OCI-LY3 (cell line): ENCODE measurements around the gene SORBS1.
"Not testable (repeated sequence)": the region's sequence is repeated elsewhere in the genome, so short reads cannot be mapped to it uniquely, and the experiment has no call there.

Experiments
- H2AFZ ChIP-seq: fragments of 200-600, 300-600 bp; shearing (Covaris generic); 2 replicates; pipeline ENCODE4 v1.6.0; 2014; ENCODE audit warnings: antibody characterized with exemption, low read depth, low read length
- H3K27ac ChIP-seq: fragments of 200-600, 300-600 bp; sonication (generic); 2 replicates; pipeline ENCODE4 v1.5.1; 2014; ENCODE audit warnings: mild to moderate bottlenecking, low read length, moderate library complexity, mixed read lengths
- H3K27me3 ChIP-seq: fragments of 200-600, 300-600 bp; sonication (generic); 2 replicates; pipeline ENCODE4 v1.6.1; 2014; ENCODE audit warnings: low read depth, low read length, mixed read lengths
- H3K36me3 ChIP-seq: fragments of 200-600, 300-600 bp; sonication (generic); replicated peaks from 2 replicates; pipeline ENCODE3; 2014; ENCODE audit warnings: low read depth, low read length, mixed read lengths
- H3K4me1 ChIP-seq: fragments of 300-600, 200-600 bp; sonication (generic); 2 replicates; pipeline ENCODE4 v1.6.1; 2014; ENCODE audit warnings: low read length, mixed read lengths
- H3K4me2 ChIP-seq: fragments of 200-600, 300-600 bp; sonication (generic); 2 replicates; pipeline ENCODE4 v1.6.1; 2014; ENCODE audit warnings: low read length, mixed read lengths
- H3K4me3 ChIP-seq: fragments of 300-600, 200-600 bp; sonication (generic); 2 replicates; pipeline ENCODE4 v1.5.1; 2014; ENCODE audit warnings: antibody characterized with exemption, mild to moderate bottlenecking, low read length, moderate library complexity
- H3K79me2 ChIP-seq: fragments of 300-600, 200-600 bp; shearing (Covaris generic); 2 replicates; pipeline ENCODE4 v1.6.1; 2014; ENCODE audit warnings: mild to moderate bottlenecking, low read length, mixed read lengths
- H3K9ac ChIP-seq: fragments of 300-600, 200-600 bp; shearing (Covaris generic); 2 replicates; pipeline ENCODE4 v1.6.0; 2014; ENCODE audit warnings: mild to moderate bottlenecking, low read length, moderate library complexity
- H3K9me3 ChIP-seq: fragments of 200-600, 300-600 bp; shearing (Covaris generic); 2 replicates; pipeline ENCODE4 v1.6.1; 2014; ENCODE audit warnings: low read length, mixed read lengths; ENCODE audit not compliant: insufficient read depth
- H4K20me1 ChIP-seq: fragments of 200-600, 300-600 bp; sonication (generic); 2 replicates; pipeline ENCODE4 v1.6.1; 2016; ENCODE audit warnings: low read length, mixed read lengths; ENCODE audit not compliant: insufficient read depth
- CTCF ChIP-seq: fragments of 200-600, 300-600 bp; sonication (generic); IDR thresholded peaks from 2 replicates; pipeline ENCODE4 v1.5.1; 2014; ENCODE audit warnings: antibody characterized with exemption, low read length, low read depth
- EZH2phosphoT487 ChIP-seq: fragments of 200-600 bp; shearing (Covaris generic); IDR thresholded peaks from 2 replicates; pipeline ENCODE4 v1.6.1; 2018; ENCODE audit warnings: antibody characterized with exemption, mixed run types, low read depth

Gene SORBS1

GRCh38 chr10:95472304-95473088 is 88.7 kb downstream of the SORBS1 start:
- Histone ChIP-seq H3K79me2 (no peaks in the 10 kb centered on the region), H3K4me1 (no peaks in the 10 kb centered on the region), H3K27me3 (0 out of 2 replicates have a peak, but pooled peaks cover 2% of the 10 kb centered on the region), H3K27ac (no peak overlapping the region), H2AFZ (no peak overlapping the region), H3K36me3 (no peaks in the 10 kb centered on the region), H3K4me2 (no peak overlapping the region), H3K9ac (no peak overlapping the region), H3K4me3 (no peak overlapping the region), H3K9me3 (no peaks in the 10 kb centered on the region), H4K20me1 (no peaks in the 10 kb centered on the region)
- TF ChIP-seq CTCF = no peak
- TF ChIP-seq EZH2phosphoT487 = no peak

- H3K4me2 ChIP-seq = no peak overlapping the region
- H3K9me3 ChIP-seq = no peaks in the 10 kb centered on the region
- H3K9ac ChIP-seq = no peak overlapping the region
- no peak overlapping the region for H3K27ac ChIP-seq
- H4K20me1 ChIP-seq = no peaks in the 10 kb centered on the region
- no peaks in the 10 kb centered on the region for H3K36me3 ChIP-seq
- H3K4me3 ChIP-seq = no peak overlapping the region
- H2AFZ ChIP-seq = no peak overlapping the region
- H3K27me3 ChIP-seq = 0 out of 2 replicates have a peak, but pooled peaks cover 2% of the 10 kb centered on the region
- H3K4me1 ChIP-seq = no peaks in the 10 kb centered on the region
- TF ChIP-seq CTCF = no peak
- no peaks in the 10 kb centered on the region for H3K79me2 ChIP-seq
These were observed 91.5 kb downstream of the SORBS1 start for GRCh38 chr10:95469676-95470075.

GRCh38 chr10:95469251-95469650 is 91.9 kb downstream of the SORBS1 start:
- no peaks in the 10 kb centered on the region for H4K20me1 ChIP-seq
- 0 out of 2 replicates have a peak, but pooled peaks cover 2% of the 10 kb centered on the region for H3K27me3 ChIP-seq
- no peaks in the 10 kb centered on the region for H3K9me3 ChIP-seq
- H3K4me1 ChIP-seq = no peaks in the 10 kb centered on the region
- no peak overlapping the region for H3K4me2 ChIP-seq
- H3K4me3 ChIP-seq = no peak overlapping the region
- no peak overlapping the region for H3K27ac ChIP-seq
- TF ChIP-seq CTCF = no peak
- TF ChIP-seq EZH2phosphoT487 = no peak
- H3K36me3 ChIP-seq = no peaks in the 10 kb centered on the region
- no peak overlapping the region for H2AFZ ChIP-seq
- H3K79me2 ChIP-seq = no peaks in the 10 kb centered on the region
- no peak overlapping the region for H3K9ac ChIP-seq

- not testable (repeated sequence) for H3K36me3 ChIP-seq, H3K9me3 ChIP-seq, H3K27me3 ChIP-seq, H3K27ac ChIP-seq, H3K4me2 ChIP-seq, H3K9ac ChIP-seq, H2AFZ ChIP-seq, H4K20me1 ChIP-seq, H3K79me2 ChIP-seq, H3K4me3 ChIP-seq, H3K4me1 ChIP-seq
These were observed 93.5 kb downstream of the SORBS1 start for GRCh38 chr10:95467642-95468041.
